GM21786 (cell line): ENCODE measurements around the gene ZNF407.

Source experiments
- ATAC-seq: cut with Tn5 transposase; IDR thresholded peaks from one replicate; pipeline ENCODE4 v1.9.1; 2021; ENCODE audit not compliant: unreplicated experiment

Gene ZNF407

GRCh38 chr18:74918276-74918790 lies 320.7 kb downstream of the ZNF407 start:
- no peak for ATAC-seq

DNA sequence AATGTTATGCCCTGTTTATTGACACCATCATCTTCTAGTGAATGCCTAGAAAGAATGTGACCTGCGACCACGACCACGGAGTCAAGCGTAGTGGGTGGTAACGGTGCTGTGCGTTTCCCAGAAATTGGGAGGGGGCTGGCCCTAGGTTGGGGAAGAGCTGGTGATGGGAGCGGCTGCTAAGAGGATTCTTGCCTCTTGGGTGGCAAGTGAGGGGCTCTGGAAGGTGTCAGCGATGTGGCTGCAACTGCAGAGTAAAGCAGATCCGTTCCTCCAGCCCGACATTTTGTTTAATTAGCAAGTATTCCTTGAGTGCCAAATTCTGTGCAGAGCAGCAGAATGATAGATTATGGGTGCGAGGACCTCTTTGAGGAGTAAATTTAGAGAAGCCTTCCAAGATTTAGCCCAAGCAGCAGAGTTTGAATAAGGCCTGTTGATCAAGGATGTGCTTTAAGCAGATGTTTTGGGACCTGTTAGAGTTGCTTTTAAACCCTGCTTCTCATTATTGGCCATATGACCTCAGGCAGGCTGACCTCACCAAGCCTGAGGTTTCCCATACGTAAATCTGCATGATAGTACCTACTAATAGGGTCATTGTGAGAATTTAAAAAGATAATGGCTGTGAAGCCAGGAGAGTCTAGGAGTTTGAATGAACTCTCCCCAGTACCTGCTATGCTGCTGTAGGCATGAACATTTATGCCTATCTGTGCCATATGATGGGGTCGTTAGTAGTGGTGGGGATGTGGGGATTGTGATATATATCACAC lies 323.6 kb downstream of the ZNF407 start:
- no peak for ATAC-seq

DNA sequence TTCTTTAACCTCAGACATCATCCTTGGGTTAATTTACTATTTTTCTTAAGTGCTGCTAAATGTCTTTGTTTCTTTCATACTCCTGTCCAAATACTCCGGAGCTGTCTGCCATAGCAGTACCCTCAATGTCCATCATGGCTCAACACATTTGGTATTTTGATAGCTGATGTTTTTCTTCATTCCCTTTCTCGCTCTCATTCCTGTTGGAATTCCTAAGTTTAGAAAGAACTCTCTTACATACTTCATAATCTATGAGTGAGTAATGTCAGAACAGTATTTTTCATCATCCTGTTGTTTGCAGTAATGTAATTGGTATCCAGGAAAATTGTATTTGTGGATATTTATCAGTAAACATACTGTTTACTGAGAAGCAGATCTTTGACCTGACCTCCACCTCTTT lies 328.4 kb downstream of the ZNF407 start:
- no peak for ATAC-seq

- ATAC-seq, result no peak
These were observed 330.7 kb downstream of the ZNF407 start for GRCh38 chr18:74928194-74928968.

GRCh38 chr18:74929110-74929509 lies 331.4 kb downstream of the ZNF407 start:
- ATAC-seq, result no peak

GRCh38 chr18:74930616-74931015 lies 332.9 kb downstream of the ZNF407 start:
- ATAC-seq, result no peak

DNA sequence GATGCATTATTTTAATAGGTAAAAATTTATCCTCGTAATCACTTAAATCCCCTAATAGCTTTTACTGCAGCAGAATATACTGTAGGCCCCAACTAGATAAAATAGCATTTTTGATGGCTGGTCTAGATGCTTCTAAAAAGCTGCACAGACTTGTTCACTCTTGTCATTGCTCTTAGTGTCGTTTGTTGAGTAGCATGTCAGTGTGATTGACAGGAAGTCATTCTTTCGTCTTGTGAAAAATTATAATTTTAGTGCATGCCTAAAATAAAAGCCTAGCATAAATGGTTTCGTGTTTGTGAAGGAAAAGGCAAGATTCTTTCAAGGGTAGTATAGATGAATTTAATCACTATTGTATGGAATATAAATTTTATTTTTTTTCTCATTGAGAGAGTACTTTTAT lies 336.3 kb downstream of the ZNF407 start:
- ATAC-seq, result no peak

DNA sequence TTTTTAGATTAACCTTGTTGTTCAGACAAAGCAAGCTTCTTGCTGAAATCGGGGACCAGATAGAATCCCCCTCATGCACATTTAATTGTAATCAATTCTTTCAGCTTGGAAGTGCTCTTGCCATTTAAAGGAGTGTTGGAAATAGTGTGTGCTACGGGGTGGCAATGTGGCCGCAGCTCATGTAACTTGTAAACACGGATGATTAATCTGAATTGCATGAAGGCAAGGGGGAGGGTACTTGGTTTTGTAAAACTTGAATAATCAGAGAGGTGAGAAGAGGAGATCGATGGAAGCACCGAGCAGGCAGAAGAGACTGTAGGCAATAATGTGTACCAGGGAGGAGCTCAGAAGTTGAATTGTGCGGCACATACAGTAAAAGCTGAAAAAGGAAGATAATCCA lies 337.8 kb downstream of the ZNF407 start:
- no peak for ATAC-seq

- ATAC-seq, result no peak
These were observed 338.7 kb downstream of the ZNF407 start for GRCh38 chr18:74936343-74936742.

- no peak for ATAC-seq
These were observed 339.6 kb downstream of the ZNF407 start for GRCh38 chr18:74937291-74937690.

DNA sequence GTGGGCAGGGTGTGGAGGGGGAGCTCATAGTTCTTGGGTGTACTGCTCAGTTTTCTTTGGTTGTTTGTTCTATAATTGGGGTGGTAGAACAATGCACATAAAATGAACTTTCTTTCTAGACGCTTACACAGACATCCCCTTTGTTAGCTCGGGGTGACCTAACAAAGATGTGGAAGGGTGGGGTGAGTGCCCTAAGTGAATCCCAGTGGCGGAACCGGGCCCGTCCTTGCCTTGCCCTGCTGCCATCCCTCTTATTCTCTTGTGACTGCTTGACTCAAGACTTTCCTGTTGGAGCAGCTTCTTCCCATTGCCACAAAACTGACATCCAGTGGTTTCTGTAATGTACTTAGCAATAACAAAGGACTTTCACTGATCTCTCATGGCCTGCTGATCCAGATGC lies 343.2 kb downstream of the ZNF407 start:
- no peak for ATAC-seq

GRCh38 chr18:74942319-74942910 lies 344.7 kb downstream of the ZNF407 start:
- peak; percentile 84 for ATAC-seq

GRCh38 chr18:74944676-74945075 lies 347.0 kb downstream of the ZNF407 start:
- no peak for ATAC-seq

DNA sequence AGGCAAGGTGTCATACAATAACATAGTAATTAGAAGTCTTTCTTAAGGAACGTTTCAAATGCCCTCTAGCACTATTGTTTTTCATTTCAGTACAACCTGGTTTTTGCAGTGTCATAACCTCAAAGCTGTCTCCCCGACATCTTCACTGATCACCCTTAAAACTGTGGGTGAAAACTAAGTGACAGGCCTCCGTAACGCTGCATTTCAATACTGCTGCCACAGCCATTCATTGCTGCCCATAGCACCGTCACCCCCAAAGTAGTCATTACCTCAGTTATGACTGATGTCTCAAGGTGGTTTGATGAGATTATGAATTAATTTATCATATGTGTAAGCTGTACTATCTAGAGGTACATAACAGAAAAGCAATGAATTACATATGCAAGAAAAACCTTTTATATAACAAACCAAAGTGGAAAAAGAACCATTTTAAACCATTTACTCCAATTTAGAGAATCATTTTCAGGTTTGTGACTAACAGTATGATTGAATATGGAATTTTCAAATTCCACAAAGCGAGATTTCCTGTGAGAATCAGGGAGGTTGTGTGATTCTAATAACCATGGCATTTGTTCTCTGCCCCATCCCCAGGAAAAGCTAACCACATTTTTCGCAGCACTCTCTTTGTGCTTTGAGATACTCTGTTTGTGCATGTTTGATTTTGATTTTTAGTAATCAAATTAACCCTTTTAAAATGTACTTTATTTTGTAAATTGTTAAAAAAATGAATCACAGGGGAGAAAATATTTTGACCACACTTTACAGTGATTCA lies 348.3 kb downstream of the ZNF407 start:
- ATAC-seq, result no peak

DNA sequence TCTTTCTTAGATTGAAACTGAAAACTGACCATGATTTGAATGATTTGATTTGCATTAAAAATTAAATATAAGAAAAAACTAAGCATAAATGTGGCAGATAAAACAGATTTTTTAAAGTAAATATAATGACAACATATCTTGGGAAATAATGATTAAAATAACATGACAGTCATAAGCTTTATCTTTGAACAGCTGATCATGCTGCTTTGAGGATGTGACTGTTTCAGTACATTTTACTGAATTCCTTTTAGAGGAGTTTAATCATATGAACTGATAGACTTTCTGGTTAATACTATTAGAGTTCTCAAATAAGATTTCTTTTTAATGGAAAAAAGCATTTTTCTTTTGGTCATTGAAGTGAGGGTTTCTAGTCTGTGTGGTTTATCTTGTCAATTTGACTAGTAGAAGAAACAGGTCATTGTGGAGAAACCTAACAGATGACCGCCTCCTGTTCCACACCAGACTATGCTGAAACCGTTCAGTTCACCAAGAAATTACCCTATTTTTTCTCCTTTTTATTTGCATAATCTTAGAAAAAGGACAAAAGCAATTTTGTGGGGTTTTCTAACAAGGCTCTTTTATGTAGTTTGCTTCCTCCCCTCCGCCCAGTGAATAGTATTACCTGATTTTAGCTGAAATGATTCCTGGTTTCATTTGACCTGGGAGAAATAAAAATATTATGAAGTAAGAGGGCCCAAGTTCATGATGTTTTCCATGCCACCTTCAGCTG lies 349.1 kb downstream of the ZNF407 start:
- no peak for ATAC-seq

DNA sequence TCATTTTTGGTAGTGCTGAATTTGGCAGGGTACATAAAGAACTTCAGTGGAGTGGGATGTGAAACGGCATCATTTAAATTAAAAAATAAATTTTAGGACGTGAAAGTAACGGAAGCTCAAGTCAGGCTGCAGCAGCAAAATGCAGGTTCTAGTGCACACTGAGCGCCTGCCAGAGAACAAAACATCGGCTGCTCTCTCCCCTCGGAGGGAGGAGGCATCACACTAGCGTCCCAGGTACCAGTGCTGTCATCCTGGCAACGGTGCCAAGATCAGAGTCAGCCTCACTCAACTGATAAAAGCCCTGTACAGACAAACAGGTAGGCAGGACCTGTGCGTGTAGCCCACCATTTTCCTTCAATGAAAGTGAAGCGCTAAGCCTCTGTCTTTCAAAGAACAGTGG lies 349.7 kb downstream of the ZNF407 start:
- no peak for ATAC-seq

DNA sequence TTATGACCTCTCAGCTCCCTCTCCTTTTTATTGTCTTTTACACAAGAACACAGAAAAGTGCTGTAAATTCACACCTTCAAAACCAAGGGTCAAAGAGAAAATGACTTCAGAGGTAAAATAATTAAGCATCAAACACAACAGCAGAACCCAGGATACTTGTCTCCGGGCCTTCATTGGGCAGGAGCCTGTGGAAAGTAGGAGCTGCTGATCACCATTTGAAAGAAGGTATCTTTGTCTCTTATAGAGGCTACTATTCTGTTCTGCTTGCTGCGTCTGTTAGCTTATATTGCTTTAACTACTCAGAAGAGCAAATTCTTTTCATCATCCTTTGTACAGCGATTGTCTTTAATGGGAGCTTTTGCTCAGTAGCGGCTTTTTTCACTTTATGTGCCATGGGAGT lies 350.2 kb downstream of the ZNF407 start:
- ATAC-seq, result no peak

GRCh38 chr18:74949611-74950010 lies 351.9 kb downstream of the ZNF407 start:
- ATAC-seq, result no peak

GRCh38 chr18:74950479-74950878 lies 352.8 kb downstream of the ZNF407 start:
- ATAC-seq, result no peak

GRCh38 chr18:74951165-74951760 lies 353.6 kb downstream of the ZNF407 start:
- ATAC-seq, result no peak
